ENCODE measurements around the gene SPAG16.

- no peak for TF ChIP-seq REST (IDR thresholded peaks at IDR 0.05)
- no peak for TF ChIP-seq MAFK (IDR thresholded peaks at IDR 0.05; ENCODE audit: partially characterized antibody)
- no peak for TF ChIP-seq MAX (IDR thresholded peaks at IDR 0.05)
These were observed 1094.3 kb downstream of the SPAG16 start for GRCh38 chr2:214378455-214379103.

Data from A549 (cell line).